Activated CD4-positive, alpha-beta T cell treated with anti-CD3 and anti-CD28 coated beads, Interleukin-2, amount 50 U/mL, for 24 hours (primary cell): Measurements from ENCODE around the gene DCUN1D1.
"Not testable (repeated sequence)": the region's sequence is repeated elsewhere in the genome, so short reads cannot be mapped to it uniquely, and the experiment has no call there.

ENCODE experiments used
- DNase-seq, 2 donors: peaks; one replicate each; pipeline ENCODE4 v3.0.0-alpha.2; 2020; ENCODE audit warnings: low read depth in 1 of 2, low spot score in 1 of 2

Gene DCUN1D1

DNA sequence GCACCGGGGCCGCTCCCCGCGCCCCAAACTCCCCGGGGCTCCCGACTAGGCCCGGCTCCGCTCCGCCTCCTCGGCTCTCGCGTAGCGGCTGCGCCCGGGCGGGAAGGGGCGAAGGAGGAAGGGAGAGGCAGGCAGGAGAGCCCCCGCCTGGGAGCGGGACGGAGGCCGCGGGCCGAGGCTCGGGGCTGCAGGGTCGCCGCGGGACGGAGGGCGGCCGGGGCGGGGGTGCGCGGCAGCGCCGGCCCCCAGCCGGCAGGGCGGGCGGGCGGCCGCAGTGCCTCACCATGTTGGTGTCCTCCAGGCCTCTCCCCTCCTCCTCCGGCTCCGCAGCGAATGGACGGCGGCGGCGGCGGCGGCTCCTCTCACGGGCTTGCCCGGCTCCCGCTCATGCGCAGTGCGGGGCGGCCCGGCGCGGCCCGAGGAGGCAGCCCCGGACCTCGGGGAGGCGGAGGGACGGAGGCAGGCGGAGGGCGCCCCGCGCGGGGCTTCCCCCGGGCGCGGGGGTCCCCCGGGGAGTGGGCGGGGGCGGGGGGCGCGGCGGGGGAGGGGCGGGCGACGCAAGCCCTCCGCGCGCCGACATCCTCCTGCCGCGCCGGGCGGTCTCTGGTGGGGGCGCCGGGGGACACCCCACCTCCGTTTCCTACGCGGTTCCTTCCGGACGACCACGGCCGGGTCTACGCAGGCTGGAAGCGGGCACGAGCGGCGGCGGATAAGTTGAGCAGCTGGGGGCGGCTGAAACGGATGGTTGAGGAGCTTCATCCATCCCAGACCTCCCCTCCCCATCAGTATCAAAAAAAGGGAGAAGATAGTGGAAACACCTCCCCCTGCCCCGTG is at the start of gene DCUN1D1:
Gene DCUN1D1 (minus strand): TSS at position 335 of the 834 bp plus-strand sequence. CDS start 49 bp downstream, at position 286.
- DNase-seq = peak; percentile 76 to 83

DNA sequence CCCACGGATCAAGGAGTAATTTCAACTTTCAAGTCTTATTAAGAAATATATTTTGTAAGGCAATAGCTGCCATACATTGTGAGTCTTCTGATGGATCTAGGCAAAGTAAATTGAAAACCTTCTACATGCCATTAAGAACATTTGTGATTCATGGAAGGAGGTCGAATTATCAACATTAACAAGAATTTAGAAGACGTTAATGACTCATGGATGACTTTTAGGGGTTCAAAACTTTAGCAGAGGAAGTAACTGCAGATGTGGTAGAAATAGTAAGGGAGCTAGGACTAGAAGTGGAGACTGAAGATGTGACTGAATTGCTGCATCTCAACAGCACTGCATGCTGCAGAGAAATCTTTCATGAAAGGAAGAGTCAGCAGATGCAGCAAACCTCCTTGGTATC is 48.1 kb upstream of the DCUN1D1 start:
- DNase-seq = no peak

DNA sequence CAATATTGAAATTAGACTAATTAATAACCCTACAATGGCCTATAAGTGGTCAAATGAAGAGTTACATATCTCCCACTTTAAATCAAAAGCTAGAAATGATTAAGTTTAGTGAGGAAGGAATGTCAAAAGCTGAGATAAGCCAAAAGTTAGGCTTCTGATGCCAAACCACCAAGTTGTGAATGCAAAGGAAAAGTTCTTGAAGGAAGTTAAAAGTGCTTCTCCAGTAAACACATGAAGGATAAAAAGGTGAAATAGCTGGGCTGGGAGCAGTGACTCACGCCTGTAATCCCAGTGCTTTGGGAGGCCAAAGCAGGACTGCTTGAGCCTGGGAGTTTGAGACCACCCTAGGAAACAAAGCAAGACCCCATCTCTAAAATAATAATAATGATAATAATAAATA is 46.9 kb upstream of the DCUN1D1 start:
- DNase-seq = no peak

DNA sequence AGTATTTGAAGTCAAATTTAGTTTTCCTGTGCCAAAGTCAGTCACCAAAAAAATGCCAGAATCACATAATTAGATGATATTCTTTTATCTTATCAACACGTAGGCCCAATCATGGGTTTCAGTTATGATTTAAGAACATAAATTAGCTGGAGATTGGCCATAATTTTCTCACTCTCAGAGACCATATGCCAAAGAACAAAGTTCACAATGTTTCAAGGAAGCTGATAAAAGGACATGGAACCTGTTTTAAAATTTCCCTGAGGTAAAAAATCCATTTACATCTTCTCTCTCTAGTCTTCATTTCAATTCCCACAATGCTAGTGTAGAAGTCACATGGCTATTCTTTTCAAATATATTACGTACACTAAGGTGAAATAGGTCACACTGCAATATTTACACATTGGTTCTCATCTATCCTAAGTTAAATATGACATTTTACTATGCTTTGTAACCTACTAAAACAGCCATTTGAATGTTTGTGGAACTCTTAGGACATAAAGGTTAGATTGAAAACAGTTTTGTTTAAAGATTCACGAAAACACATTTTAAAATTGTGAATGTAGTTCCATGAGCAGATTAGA is 42.7 kb upstream of the DCUN1D1 start:
- no peak for DNase-seq

DNA sequence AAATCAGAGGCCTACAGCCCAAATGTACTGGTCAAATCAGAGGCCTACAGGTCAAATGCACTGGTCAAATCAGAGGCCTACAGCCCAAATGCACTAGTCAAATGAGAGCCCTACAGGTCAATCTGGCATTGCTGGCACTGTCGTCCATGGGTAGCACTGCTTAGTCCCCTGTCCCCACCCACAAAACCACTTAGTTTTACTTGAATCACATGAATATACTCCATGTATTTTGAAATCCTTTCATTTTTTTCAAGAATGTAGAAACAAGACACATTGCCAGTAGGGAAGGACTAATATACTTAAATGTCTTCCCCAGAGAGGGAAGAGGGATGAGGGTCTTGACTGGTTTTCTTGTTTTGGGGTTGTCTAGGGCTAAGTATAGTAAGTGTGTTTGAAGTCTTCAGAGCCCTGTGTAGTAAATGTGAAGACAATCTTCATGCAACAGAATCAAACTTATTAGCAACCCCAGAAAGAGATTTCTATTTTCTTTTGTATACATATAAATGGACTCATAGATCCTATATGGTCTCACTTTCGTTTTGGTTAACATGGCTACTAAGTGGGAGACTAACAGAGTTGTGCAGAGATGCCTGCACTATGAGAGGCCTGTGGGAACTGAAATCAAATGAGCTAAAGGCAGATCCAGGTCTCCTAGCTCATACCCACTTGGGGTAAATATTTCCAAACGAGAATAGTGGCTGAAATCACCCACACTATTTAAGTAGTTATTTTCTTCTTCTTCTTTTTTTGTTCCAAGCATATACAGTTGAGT is 38.3 kb upstream of the DCUN1D1 start:
- no peak for DNase-seq

DNA sequence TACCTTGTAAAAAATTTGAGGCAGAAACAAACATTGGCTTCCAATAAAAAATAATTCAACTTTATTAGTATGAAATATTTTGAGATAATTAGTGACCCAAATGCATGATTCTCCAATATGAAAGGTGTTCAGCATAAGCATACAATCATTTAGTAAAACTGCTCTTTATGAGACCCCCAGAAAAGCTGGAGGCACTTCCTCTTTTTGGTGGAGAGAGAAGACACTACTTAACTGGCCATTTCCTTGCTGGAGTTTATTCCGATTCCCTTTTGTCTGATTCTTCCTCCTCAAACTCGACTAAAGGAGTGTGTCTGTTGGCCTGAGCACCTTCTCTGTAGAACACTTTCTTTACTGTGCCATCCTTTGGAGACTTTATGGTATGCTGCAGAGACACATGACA is 34.8 kb upstream of the DCUN1D1 start:
- DNase-seq = no peak

DNA sequence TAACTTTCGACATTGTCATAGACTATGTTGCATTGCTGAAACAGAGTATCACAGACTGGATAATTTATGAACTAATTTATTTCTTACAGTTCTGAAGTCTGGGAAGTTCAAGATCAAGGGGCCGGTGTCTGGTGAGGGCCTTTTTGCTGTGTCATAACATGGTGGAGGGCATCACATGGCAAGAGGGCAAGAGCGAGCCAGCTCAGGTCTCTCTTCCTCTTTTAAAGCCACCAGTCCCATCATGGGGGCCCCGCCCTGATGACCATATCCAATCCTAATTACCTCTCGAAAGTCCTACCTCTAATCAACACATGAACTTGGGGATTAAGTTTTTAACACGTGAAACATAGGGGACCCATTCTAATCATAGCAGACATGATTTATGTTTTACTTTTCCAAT is 33.5 kb upstream of the DCUN1D1 start:
- no peak for DNase-seq

DNA sequence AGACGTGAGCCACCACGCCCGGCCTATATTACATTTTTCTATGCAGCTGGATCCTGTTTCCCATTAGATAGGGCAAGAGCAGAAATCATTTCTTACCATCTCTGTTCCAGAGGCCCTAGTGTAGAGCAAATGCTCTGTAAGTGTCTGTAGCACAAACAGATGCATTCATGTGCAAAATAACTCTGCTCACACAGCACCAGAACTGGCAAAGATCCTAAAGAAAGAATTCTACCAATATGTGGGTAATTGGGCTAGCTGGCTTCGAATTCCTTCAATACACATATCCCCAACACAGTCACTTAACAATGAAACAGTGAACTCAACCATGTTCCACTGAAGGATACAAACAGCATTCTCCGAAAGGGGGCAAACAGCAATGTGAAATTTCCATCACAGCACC is 32.7 kb upstream of the DCUN1D1 start:
- DNase-seq = no peak

DNA sequence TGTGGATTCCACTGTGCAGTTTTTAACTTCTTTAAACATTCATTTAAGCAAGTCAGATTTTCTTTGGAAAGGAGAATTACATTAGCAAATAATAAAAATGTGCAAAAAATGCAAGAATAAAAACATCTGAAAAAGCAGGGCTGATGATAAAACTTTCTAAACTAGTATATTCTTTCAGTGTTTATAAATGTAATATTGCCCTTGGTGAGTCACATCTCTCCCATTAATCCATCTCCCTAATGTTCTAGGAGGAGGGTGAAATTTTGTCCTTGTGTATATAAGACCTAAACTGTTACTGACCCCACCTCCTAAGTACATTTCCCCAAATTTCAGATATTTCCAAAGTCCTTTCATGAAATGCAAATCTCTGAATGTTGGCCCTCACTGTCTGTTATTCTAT is 28.5 kb upstream of the DCUN1D1 start:
- DNase-seq = no peak

DNA sequence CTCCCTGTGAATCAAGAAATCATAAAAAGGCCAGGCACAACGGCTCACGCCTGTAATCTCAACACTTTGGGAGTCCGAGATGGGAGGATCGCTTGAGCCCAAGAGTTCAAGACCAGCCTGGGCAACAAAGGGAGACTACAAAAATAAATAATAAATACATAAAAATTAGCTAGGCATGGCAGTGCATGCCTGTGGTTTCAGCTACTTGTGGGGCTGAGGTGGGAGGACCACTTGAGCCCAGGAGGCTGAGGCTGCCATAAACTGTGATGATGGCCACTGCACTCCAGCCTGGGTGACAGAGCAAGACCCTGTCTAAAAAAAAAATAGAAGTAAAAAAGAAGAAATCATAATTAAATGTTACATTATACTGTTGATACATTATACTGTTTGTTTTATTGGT is 28.0 kb upstream of the DCUN1D1 start:
- DNase-seq = no peak

DNA sequence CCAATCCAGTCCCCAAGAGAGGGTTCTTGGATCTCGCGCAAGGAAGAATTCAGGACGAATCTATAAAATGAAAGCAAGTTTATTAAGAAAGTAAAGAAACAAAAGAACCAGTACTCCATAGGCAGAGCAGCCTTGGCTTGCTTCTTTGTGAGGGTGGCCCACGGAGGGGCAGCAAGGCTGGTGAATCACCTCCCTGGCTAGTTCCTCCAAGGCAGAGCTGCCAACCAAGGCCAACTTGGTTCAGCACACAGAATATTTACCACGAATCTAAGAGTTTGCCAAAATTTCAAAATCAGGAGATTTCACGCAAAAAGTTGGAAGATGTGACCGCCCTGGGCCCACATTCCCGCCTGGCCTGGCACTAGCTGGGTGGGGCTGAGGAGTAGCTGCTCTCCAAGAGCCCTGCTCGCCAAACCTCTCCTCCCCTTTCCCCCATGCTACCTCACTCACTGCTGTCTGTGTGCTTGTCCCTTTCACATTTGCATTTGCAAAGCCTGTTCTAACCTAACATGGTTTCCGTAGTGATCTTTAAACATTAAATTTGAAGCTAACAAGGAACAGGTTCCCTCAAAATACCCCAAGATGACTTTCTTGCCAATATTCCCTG is 26.2 kb upstream of the DCUN1D1 start:
- DNase-seq = no peak

DNA sequence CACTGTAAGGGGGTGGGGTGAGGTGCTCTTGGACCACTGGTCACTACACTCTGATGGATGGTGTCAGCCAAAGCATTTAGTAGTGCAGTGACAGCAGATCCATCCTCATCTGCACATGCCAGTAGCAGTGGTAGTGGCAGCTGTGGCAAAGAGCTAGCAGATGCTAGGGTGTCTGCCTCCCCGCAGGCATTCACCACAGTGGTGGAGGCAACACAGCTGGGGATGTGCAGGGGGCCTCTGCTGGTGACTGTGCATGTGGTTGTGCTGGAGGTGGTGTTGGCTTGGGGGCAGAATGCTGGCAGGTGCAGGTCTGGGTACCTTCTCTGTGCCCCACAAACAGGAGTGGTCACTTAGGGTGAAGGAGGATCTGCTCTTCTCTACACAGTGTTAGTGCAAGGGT is 19.4 kb upstream of the DCUN1D1 start:
- DNase-seq = no peak

DNA sequence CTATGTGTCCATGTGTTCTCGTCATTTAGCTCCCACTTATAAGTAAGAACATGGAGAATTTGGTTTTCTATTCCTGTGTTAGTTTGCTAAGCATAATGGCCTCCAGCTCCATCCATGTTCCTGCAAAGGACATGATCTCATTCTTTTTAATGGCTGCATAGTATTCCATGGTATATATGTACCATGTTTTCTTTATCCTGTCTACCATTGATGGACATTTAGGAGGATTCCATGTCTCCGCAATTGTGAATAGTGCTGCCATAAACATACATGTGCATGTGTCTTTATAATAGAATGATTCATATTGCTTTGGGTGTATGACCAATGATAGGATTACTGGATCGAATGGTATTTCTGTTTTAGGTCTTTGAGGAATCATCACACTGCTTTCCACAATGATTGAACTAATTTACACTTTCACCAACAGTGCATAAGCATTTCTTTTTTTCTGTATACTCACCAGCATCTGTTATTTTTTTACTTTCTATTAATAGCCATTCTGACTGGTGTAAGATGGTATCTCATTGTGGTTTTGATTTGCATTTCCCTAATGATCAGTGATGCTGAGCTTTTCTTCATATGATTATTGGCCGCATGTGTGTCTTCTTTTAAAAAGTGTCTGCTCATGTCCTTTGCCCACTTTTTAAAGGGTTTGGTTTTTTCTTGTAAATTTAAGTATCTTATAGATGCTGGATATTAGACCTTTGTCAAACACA is 13.3 kb upstream of the DCUN1D1 start:
- not testable (repeated sequence) for DNase-seq

DNA sequence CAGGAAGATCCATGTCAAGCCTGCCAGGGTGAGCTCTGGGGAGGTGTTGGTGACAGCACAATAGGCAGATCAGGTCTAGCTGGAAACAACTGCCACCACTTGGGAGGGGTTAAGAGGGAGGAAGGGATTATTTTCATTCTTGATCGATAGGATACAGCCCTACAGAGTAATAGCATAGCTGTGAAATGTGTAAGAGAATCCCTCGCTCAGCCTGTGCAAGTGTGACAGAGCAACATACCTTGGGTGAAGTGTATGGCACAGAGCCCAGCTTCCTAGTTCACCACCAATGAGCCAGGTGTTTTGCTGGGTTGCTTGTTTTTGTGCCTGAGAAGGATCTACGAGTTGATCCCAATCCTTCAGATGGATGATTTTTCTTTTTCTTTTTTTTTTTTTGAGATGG is 9.2 kb upstream of the DCUN1D1 start:
- no peak for DNase-seq

DNA sequence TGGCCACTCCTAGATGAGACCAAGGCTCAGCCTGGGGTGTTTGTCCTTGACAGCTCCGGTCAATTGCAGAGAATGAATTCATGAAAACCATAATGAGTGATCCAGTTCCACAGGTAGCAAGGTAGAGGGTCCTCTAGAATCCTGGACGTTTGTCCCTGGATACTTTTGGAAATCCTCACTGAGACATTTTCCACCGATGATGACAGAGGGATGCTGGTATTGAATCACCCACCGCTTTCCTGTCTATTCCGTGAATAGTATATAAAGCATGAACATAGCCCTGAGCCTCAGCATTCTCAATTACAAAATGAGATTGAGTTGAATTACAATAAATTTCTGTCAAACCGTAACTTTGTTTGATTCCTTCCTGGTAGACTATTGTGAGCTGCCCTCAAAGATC is 5.7 kb upstream of the DCUN1D1 start:
- no peak for DNase-seq

DNA sequence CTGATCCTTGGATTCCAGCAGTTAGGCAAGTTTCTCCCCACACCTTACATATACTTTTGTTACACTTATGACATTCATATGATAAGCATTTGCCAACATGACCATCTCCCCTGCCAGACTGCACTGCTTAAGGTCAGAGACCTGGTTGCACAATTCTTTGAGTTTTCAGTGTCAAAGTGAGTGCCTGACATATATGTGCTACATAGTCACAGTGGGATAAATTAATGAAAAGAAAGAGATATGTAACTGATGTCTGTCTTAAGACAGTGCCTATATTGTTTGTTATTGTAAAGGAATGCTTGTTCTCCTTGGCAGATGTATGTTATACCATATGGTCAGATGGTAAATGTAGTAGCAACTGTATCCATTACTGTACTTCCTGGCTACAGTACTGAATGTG is 3.5 kb upstream of the DCUN1D1 start:
- no peak for DNase-seq

DNA sequence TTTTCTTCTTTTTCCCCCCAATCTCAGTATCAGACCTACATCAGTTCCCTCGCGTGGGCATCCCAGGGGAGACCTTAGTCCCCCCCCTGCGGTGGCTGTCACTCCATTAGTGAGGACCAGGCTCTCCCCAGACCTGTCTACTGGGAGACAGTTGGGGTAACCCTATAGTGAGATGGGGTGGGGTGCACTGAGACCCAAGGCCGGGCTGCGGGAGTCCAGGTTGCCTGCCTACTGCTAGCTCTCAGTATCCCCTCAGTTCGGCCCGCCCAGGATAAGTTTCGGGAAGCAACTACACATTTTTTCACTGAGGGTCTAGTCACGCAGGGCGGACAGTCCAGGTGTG is 671 bp upstream of the DCUN1D1 start:
- no peak for DNase-seq

DNA sequence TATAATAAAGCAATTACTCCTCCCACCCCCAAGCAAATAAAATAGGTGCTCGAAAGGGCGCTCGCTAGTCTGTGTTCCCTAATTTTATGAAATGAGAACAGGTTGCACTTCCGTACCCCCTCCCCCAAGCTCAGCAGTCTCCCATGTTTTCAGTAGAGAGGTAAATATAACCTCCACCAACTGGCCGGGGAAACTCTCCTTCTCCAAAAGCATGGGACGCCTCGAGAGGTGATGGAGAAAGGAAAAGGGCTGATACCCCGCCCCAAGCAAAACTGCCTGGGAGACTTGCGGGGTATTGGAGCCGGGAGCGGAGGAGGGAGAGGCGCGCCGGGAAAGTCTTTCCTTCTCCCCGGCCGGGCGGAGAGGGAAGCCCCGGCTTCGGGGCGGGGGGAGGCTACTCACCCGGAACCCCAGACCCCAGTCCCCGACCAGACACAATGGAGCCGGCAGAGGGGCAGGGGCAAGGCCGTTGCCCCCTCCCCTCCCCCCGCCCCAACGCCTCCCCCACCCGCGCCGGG is 605 bp downstream of the DCUN1D1 start:
- no peak for DNase-seq

DNA sequence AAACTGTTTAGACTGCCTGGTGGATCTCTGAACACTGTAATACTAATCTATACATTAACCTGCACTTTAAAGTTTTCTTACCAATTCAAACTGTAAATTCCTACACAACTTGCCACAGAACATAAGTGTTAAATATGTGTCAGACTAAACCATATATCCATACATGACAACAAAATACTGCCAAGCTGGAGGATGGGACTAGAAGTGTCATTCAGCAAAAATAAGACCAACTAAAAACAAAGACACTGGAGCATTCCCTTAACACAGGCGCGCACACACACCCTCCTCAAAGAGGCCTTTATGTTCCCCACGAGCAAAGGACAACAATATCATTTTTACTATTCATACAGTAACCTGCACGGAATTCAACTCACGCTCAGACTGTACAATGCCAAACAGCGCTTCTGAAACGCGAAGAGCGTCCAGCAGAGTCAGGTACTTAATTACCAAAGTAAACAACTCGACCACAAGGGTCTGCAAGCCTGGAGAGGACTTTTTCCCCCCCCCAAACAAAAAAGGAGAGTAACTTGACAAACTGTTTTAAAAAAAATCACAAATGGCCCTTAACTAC is 1.1 kb downstream of the DCUN1D1 start:
- no peak for DNase-seq

DNA sequence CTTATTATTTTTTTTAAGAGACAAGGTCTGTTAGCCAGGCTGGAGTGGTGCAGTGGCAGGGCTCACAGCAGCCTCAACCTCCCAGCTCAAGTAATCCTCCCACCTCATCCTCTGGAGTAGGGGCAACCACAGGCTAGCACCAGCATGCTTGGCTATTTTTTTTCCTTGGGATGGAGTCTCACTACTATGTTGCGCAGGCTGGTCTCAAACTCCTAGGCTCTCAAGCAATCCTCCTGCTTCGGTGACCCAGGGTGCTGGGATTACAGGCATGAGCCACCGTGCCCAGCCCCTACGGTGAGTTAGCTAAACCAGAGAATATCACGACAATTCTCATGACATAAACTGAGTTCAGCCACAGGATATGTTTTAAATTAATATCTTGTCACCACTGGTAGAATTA is 2.0 kb downstream of the DCUN1D1 start:
- DNase-seq = no peak

DNA sequence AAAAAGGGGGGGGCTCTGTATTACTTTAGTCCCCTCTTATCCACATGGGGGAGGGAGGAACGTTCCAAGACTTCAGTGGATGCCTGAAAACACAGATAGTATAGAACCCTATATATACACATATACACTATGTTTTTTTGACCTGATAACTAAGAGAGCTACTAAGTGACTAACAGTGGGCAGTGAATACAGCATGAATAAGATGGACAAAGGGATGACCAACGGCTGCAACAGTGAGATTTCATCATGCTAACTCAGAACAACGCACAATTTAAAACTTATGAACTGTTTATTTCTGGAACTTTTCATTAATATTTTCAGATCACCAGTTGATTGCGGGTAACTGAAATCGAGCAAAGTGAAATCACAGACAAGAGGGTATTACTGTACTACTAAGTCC is 7.3 kb downstream of the DCUN1D1 start:
- DNase-seq = no peak
